HEK293T (cell line): ENCODE data around the gene RSF1.

ENCODE experiments used
- ARNT ChIP-seq: fragments of 450-650 bp; IDR thresholded peaks from 2 replicates; pipeline ENCODE4 v1.6.1; 2017; ENCODE audit warnings: mild to moderate bottlenecking
- BHLHE40 ChIP-seq: fragments of 450-650 bp; IDR thresholded peaks from 2 replicates; pipeline ENCODE4 v1.6.1; 2016; ENCODE audit warnings: mild to moderate bottlenecking, moderate library complexity, borderline replicate concordance
- CTBP1 ChIP-seq: fragments of 450-650 bp; IDR thresholded peaks from 2 replicates; pipeline ENCODE4 v1.6.1; 2016; ENCODE audit warnings: borderline replicate concordance
- ELF4 ChIP-seq: fragments of 450-650 bp; IDR thresholded peaks from 2 replicates; pipeline ENCODE4 v1.6.1; 2017; ENCODE audit warnings: antibody characterized with exemption
- FOXK2 ChIP-seq: fragments of 450-650 bp; IDR thresholded peaks from 2 replicates; pipeline ENCODE4 v1.6.1; 2016; ENCODE audit warnings: mild to moderate bottlenecking
- HDGF ChIP-seq: fragments of 450-650 bp; IDR thresholded peaks from 2 replicates; pipeline ENCODE4 v1.6.1; 2017; ENCODE audit warnings: antibody characterized with exemption, borderline replicate concordance
- L3MBTL2 ChIP-seq: fragments of 450-650 bp; conservative IDR thresholded peaks from 2 replicates; pipeline ENCODE4 v1.6.1; 2016; ENCODE audit warnings: mild to moderate bottlenecking
- LEF1 ChIP-seq: fragments of 450-650 bp; IDR thresholded peaks from 2 replicates; pipeline ENCODE4 v1.6.1; 2017; ENCODE audit warnings: mild to moderate bottlenecking, borderline replicate concordance
- NFRKB ChIP-seq: fragments of 450-650 bp; IDR thresholded peaks from 2 replicates; pipeline ENCODE4 v1.6.1; 2016; ENCODE audit warnings: mild to moderate bottlenecking, moderate library complexity

GRCh38 chr11:77748266-77748665 lies 72.3 kb downstream of the RSF1 start:
- TF ChIP-seq FOXK2 (no peak), HDGF (no peak), CTBP1 (no peak), BHLHE40 (no peak), NFRKB (no peak), L3MBTL2 (no peak), ELF4 (no peak), LEF1 (no peak), ARNT (no peak)
